ENCODE data around the gene KRTAP10-2.
"Not testable (repeated sequence)": the region's sequence is repeated elsewhere in the genome, so short reads cannot be mapped to it uniquely, and the experiment has no call there.

Gene KRTAP10-2, protein sequence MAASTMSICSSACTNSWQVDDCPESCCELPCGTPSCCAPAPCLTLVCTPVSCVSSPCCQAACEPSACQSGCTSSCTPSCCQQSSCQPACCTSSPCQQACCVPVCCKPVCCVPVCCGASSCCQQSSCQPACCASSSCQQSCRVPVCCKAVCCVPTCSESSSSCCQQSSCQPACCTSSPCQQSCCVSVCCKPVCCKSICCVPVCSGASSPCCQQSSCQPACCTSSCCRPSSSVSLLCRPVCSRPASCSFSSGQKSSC

GRCh38 chr21:44551340-44551961, at the start of gene KRTAP10-2:
KRTAP10-2 (minus strand) TSS chr21:44551505; CDS start chr21:44551458, 47 bp downstream.
- DNase-seq (ENCODE audit: low spot score) = peak; percentile 47

DNA sequence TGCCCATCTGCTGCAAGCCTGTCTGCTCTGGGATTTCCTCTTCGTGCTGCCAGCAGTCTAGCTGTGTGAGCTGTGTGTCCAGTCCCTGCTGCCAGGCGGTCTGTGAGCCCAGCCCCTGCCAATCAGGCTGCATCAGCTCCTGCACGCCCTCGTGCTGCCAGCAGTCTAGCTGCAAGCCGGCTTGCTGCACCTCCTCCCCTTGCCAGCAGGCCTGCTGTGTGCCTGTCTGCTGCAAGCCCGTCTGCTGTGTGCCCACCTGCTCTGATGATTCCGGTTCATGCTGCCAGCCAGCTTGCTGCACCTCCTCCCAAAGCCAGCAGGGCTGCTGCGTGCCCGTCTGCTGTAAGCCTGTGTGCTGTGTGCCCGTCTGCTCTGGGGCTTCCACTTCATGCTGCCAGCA, 49.8 kb upstream of the KRTAP10-2 start:
- not testable (repeated sequence) for DNase-seq (ENCODE audit: low spot score)

- not testable (repeated sequence) for DNase-seq (ENCODE audit: low spot score)
These were observed 49.0 kb upstream of the KRTAP10-2 start, which contains the start of gene KRTAP10-7 for GRCh38 chr21:44600118-44600978. KRTAP10-7 (plus strand) TSS chr21:44600597; CDS start chr21:44600622, 25 bp downstream.

GRCh38 chr21:44599264-44600029, 48.1 kb upstream of the KRTAP10-2 start:
- DNase-seq (ENCODE audit: low spot score) = no peak

DNA sequence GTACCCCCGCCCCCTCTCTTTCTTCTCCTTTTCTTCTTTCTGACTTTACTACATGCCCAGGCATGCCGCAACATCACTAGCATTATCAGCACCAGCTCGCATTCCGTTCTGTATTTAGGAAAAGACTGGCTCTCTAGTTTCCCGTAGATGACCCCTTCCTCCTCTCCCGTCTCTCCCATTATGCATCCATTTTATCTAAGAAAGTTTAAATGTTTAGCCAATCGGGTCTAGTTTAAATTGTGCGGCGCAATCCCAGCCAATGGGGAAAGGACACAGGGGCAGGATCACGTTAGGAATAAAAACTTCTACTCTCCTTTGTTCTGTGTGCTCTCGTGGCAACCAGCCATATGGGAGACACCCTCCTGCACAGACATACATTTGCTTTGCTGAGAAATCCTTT, 46.8 kb upstream of the KRTAP10-2 start:
- DNase-seq (ENCODE audit: low spot score) = no peak

DNA sequence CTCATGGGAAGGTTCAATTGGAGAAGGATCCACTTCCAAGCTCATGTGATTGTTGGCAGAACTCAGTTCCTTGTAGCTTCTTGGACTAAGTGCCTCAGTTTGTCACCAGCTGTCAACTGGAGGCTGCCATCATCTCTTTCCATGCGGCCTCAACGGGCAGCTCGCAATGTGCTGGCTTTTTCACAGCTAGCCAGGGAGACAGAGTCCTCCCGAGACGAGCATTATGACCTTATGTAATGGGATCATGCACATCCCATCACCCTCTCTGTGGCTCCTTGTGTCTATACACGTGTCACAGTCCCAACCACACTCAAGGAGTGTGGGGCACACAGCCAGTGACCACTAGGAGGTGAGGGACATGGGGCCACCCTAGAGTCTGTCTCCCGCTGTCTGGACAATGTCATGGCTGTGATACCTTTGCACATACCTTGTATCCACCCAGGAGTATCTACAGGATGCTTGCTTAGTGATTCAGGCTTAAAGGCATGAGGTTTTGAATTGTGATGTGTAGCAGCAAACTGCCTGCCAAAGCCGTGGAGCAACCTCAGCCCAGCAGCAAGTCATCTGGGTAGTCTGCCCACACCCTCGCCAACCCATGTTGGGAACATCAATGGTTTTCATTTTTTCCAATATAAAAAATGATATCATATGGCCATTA, 44.9 kb upstream of the KRTAP10-2 start:
- no peak for DNase-seq (ENCODE audit: low spot score)

GRCh38 chr21:44595524-44595923, 44.2 kb upstream of the KRTAP10-2 start:
- no peak for DNase-seq (ENCODE audit: low spot score)

DNA sequence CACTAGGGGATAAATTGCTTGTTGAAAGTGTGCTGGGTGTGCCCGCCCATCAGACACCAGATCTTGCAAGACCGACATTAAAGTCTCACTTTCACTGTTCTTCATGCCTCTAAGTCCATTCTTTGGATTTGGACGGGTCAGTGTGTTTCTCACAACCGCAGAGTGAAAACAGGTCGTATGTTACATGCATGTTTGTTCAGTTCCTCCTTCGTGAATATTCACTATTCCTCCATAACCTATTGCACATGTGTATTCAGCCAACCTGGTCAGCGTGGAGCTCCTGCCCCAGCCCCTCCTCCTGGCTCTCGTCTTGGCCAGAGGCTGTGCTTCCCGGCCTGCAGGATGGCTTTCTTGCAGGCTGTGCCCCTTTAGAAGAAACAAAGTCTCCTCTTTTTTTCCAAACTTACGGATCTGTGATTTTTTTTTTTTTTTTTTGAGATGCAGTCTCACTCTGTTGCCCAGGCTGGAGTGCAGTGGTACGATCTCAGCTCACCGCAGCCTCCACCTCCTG, 43.2 kb upstream of the KRTAP10-2 start:
- DNase-seq (ENCODE audit: low spot score) = no peak

- no peak for DNase-seq (ENCODE audit: low spot score)
These were observed 42.5 kb upstream of the KRTAP10-2 start for GRCh38 chr21:44593598-44594405.

GRCh38 chr21:44592446-44593311, 41.4 kb upstream of the KRTAP10-2 start, which contains the start of gene KRTAP10-6:
KRTAP10-6 (minus strand) TSS chr21:44592505; CDS start chr21:44592484, 21 bp downstream.
- peak; percentile 63 for DNase-seq (ENCODE audit: low spot score)

- DNase-seq (ENCODE audit: low spot score) = not testable (repeated sequence)
These were observed 40.5 kb upstream of the KRTAP10-2 start for GRCh38 chr21:44591801-44592130.

GRCh38 chr21:44590897-44591800, 39.8 kb upstream of the KRTAP10-2 start:
- not testable (repeated sequence) for DNase-seq (ENCODE audit: low spot score)

DNA sequence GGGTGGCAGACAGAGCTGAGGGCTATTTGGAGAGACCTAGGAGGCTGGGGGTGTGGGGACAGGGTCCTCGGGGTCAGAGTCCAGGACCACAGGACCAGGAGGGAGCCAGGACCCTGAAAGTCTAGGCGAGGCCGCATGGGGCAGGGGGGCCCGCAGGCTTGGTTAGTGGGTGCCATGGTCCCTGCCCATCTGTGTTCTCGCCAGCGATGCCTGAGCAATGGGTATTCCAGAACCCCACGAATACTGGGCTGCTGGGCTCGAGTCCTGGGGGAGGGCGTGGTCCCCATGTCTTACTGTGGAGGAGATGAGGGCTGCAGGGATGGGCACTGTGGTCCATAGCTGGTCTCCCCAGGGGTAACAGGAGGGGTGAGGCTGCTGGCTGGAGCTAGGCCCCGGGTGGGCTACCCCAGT, 39.0 kb upstream of the KRTAP10-2 start:
- no peak for DNase-seq (ENCODE audit: low spot score)

- no peak for DNase-seq (ENCODE audit: low spot score)
These were observed 38.4 kb upstream of the KRTAP10-2 start for GRCh38 chr21:44589586-44590305.

- DNase-seq (ENCODE audit: low spot score) = no peak
These were observed 37.8 kb upstream of the KRTAP10-2 start for GRCh38 chr21:44589094-44589493.

GRCh38 chr21:44585892-44586291, 34.6 kb upstream of the KRTAP10-2 start:
- DNase-seq (ENCODE audit: low spot score) = no peak

- DNase-seq (ENCODE audit: low spot score) = no peak
These were observed 32.5 kb upstream of the KRTAP10-2 start for GRCh38 chr21:44583800-44584147.

All from left forelimb (tissue), 1 donor.